GM23338 (cell line): ENCODE data around the gene CFAP47. TPM values are rescaled to one million over a fixed set of nuclear protein-coding genes. Genes with fewer than 3 reads are reported as not detected.

Experiments
- ATAC-seq: fragments of 200-7000 bp; cut with Tn5 transposase; 3 replicates; pipeline ENCODE4 v1.9.1; 2020
- DNase-seq: peaks from one replicate; pipeline ENCODE4 v3.0.0-alpha.2; 2015; ENCODE audit warnings: low spot score
- H2AFZ ChIP-seq: fragments of 200-600 bp; sonication (generic); 2 replicates; pipeline ENCODE4 v1.8.0; 2016; ENCODE audit warnings: antibody characterized with exemption, mild to moderate bottlenecking, moderate library complexity
- H3F3A ChIP-seq: fragments of 200-600 bp; sonication (generic); replicated peaks from 2 replicates; pipeline ENCODE4 v1.8.0; 2017; ENCODE audit warnings: antibody characterized with exemption, mixed run types, low read depth
- H3K27ac ChIP-seq: fragments of 200-600 bp; sonication (generic); 2 replicates; pipeline ENCODE4 v1.6.1; 2016; ENCODE audit warnings: low read depth
- H3K27me3 ChIP-seq: fragments of 200-600 bp; sonication (generic); 2 replicates; pipeline ENCODE4 v1.8.0; 2016; ENCODE audit warnings: mild to moderate bottlenecking, mixed run types, moderate library complexity; ENCODE audit not compliant: insufficient read depth
- H3K36me3 ChIP-seq: fragments of 200-600 bp; sonication (generic); 2 replicates; pipeline ENCODE4 v1.8.0; 2016; ENCODE audit warnings: mild to moderate bottlenecking; ENCODE audit not compliant: insufficient read depth
- H3K4me1 ChIP-seq: fragments of 200-600 bp; sonication (generic); 2 replicates; pipeline ENCODE4 v1.8.0; 2016; ENCODE audit warnings: mild to moderate bottlenecking, moderate library complexity; ENCODE audit not compliant: insufficient read depth
- H3K4me2 ChIP-seq: fragments of 200-600 bp; sonication (generic); 2 replicates; pipeline ENCODE4 v1.7.1; 2017; ENCODE audit warnings: mixed run types
- H3K4me3 ChIP-seq: fragments of 200-600 bp; sonication (generic); 2 replicates; pipeline ENCODE4 v1.6.1; 2016; ENCODE audit warnings: mixed run types
- H3K79me2 ChIP-seq: fragments of 200-600 bp; sonication (generic); replicated peaks from 2 replicates; pipeline ENCODE4 v1.8.0; 2017; ENCODE audit warnings: mild to moderate bottlenecking; ENCODE audit not compliant: insufficient read depth
- H3K9me2 ChIP-seq: fragments of 200-600 bp; sonication (generic); 2 replicates; pipeline ENCODE4 v1.8.0; 2017; ENCODE audit not compliant: insufficient read depth
- H4K20me1 ChIP-seq: fragments of 200-600 bp; sonication (generic); replicated peaks from 2 replicates; pipeline ENCODE4 v1.8.0; 2017; ENCODE audit warnings: mild to moderate bottlenecking; ENCODE audit not compliant: insufficient read depth
- H3K27ac Mint-ChIP-seq: 2 replicates; pipeline ENCODE4 v1.8.0; 2020; ENCODE audit warnings: inconsistent platforms, mild to moderate bottlenecking, moderate library complexity, mixed read lengths
- H3K27me3 Mint-ChIP-seq: 3 replicates; pipeline ENCODE4 v1.8.0; 2022; ENCODE audit warnings: low read depth, mild to moderate bottlenecking, moderate library complexity, mixed read lengths, inconsistent platforms; ENCODE audit not compliant: insufficient read depth, poor library complexity
- H3K36me3 Mint-ChIP-seq: 3 replicates; pipeline ENCODE4 v1.8.0; 2021; ENCODE audit warnings: low read depth, mild to moderate bottlenecking, inconsistent platforms, moderate library complexity, mixed read lengths
- H3K4me1 Mint-ChIP-seq: 3 replicates; pipeline ENCODE4 v1.8.0; 2020; ENCODE audit warnings: mild to moderate bottlenecking, inconsistent platforms, mixed read lengths
- H3K4me3 Mint-ChIP-seq: 3 replicates; pipeline ENCODE4 v1.8.0; 2021; ENCODE audit warnings: moderate library complexity, mild to moderate bottlenecking, inconsistent platforms, mixed read lengths
- H3K9me3 Mint-ChIP-seq: 3 replicates; pipeline ENCODE4 v1.8.0; 2020; ENCODE audit warnings: moderate library complexity, mild to moderate bottlenecking, inconsistent platforms, mixed read lengths
- CREB1 ChIP-seq: fragments of 250-450 bp; sonication (Bioruptor Pico); IDR thresholded peaks from 2 replicates; pipeline ENCODE4 v1.5.0; 2020; ENCODE audit warnings: low read depth, mild to moderate bottlenecking, moderate library complexity
- CTCF ChIP-seq, 2 experiments: fragments of 200-600 bp in 1 of 2; sonication (generic) in 1 of 2; conservative IDR thresholded peaks; 2 replicates each; pipeline versions ENCODE4 v1.5.1 to v1.6.1; 2016 to 2017; ENCODE audit warnings: antibody characterized with exemption in 2 of 2, low read depth in 2 of 2, mild to moderate bottlenecking in 2 of 2, moderate library complexity in 1 of 2
- EZH2 ChIP-seq: fragments of 200-600 bp; sonication (generic); IDR thresholded peaks from one replicate; pipeline ENCODE4 v1.8.0; 2017; ENCODE audit warnings: antibody characterized with exemption, mild to moderate bottlenecking, low read depth; ENCODE audit not compliant: unreplicated experiment
- EZH2phosphoT487 ChIP-seq: fragments of 200-600 bp; sonication (generic); IDR thresholded peaks from one replicate; pipeline ENCODE4 v1.8.1; 2018; ENCODE audit warnings: antibody characterized with exemption; ENCODE audit not compliant: unreplicated experiment
- NANOG ChIP-seq: IDR thresholded peaks from 2 replicates; pipeline ENCODE4 v1.6.1; 2016; ENCODE audit warnings: antibody characterized with exemption, borderline replicate concordance
- POLR2AphosphoS5 ChIP-seq: IDR thresholded peaks from 2 replicates; pipeline ENCODE4 v1.6.1; 2016; ENCODE audit warnings: antibody characterized with exemption, low read depth
- REST ChIP-seq: IDR thresholded peaks from one replicate; pipeline ENCODE4 v1.6.1; 2018; ENCODE audit warnings: antibody characterized with exemption; ENCODE audit not compliant: unreplicated experiment
- ZNF114 ChIP-seq: fragments of 250-450 bp; sonication (Bioruptor Pico); IDR thresholded peaks from 2 replicates; pipeline ENCODE4 v1.5.0; 2020; ENCODE audit warnings: mild to moderate bottlenecking, moderate library complexity
- ZNF331 ChIP-seq: fragments of 250-450 bp; sonication (Bioruptor Pico); IDR thresholded peaks from 2 replicates; pipeline ENCODE4 v1.5.0; 2020; ENCODE audit warnings: low read depth, mild to moderate bottlenecking, moderate library complexity
- polyA plus RNA-seq: library from polyadenylated mRNA; unstranded; fragments of >200 nt; fragmentation: Nextera tagmentation; extraction: Ambion mirVana; gene quantifications from 2 replicates; pipeline ENCODE4 v1.2.1, GENCODE V29; 2016
- total RNA-seq: library from RNA; depleted of rRNA; stranded (reverse); fragments of >200 nt; shearing (Covaris generic); gene quantifications from 2 replicates; pipeline ENCODE4 v1.2.3, GENCODE V29; 2014
- TF ChIP-seq, protein P1 (sequence below): IDR thresholded peaks from 2 replicates; pipeline ENCODE4 v1.6.1; 2016; ENCODE audit warnings: antibody characterized with exemption

Gene CFAP47
- total and polyA plus RNA-seq, 2 experiments from 2014 or later = not detected

GRCh38 chrX:36266155-36266554 is 346.6 kb downstream of the CFAP47 start (continued):
- no peak for TF ChIP-seq REST
- TF ChIP-seq EZH2 = no peak
- TF ChIP-seq ZNF114 (CRISPR knock-in tag) = no peak
- TF ChIP-seq EZH2phosphoT487 = no peak
- TF ChIP-seq CTCF (conservative IDR thresholded peaks at IDR 0.05; ENCODE audit: low read depth in 2 of 2) = no peak

- Histone ChIP-seq H3K9me2 (no peaks in the 10 kb centered on the region), H3K27ac (no peak overlapping the region), H2AFZ (no peak overlapping the region), H3K36me3 (no peaks in the 10 kb centered on the region), H3F3A (no peaks in the 10 kb centered on the region), H3K4me1 (no peaks in the 10 kb centered on the region), H3K27me3 (no peaks in the 10 kb centered on the region), H4K20me1 (no peaks in the 10 kb centered on the region), H3K79me2 (no peaks in the 10 kb centered on the region), H3K4me3 (no peak overlapping the region), H3K4me2 (no peak overlapping the region)
- H3K4me1 Mint-ChIP-seq = no peaks in the 10 kb centered on the region
- no peaks in the 10 kb centered on the region for H3K9me3 Mint-ChIP-seq
- H3K27me3 Mint-ChIP-seq = no peaks in the 10 kb centered on the region
- H3K36me3 Mint-ChIP-seq = no peaks in the 10 kb centered on the region
- H3K4me3 Mint-ChIP-seq = no peak overlapping the region
- ATAC-seq (no peak), DNase-seq (no peak)
- no peak overlapping the region for H3K27ac Mint-ChIP-seq
- TF ChIP-seq POLR2AphosphoS5 (no peak), NANOG (no peak), ZNF331 (CRISPR knock-in tag) (no peak), CREB1 (CRISPR knock-in tag) (no peak), CTCF (conservative IDR thresholded peaks at IDR 0.05; ENCODE audit: low read depth in 2 of 2) (no peak), REST (no peak)
- TF ChIP-seq, protein P1, sequence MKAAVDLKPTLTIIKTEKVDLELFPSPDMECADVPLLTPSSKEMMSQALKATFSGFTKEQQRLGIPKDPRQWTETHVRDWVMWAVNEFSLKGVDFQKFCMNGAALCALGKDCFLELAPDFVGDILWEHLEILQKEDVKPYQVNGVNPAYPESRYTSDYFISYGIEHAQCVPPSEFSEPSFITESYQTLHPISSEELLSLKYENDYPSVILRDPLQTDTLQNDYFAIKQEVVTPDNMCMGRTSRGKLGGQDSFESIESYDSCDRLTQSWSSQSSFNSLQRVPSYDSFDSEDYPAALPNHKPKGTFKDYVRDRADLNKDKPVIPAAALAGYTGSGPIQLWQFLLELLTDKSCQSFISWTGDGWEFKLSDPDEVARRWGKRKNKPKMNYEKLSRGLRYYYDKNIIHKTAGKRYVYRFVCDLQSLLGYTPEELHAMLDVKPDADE = no peak
Observed at GRCh38 chrX:36310136-36310535, 390.6 kb downstream of the CFAP47 start.
